ENCODE data around the gene HTD2.

GRCh38 chr3:58351920-58352319 is 45.6 kb downstream of the HTD2 start:
- TF ChIP-seq CTCF (IDR thresholded peaks at IDR 0.05) (no peak), E2F4 (CRISPR knock-in tag; IDR thresholded peaks at IDR 0.05; ENCODE audit: borderline replicate concordance, low read depth) (no peak), ZNF138 (CRISPR knock-in tag; conservative IDR thresholded peaks at IDR 0.05) (no peak), USF2 (CRISPR knock-in tag; IDR thresholded peaks at IDR 0.05) (no peak)
